Measurements from ENCODE around the gene SPINK5.

SPINK5 gene

GRCh38 chr5:148060881-148061280 lies 2.9 kb upstream of the SPINK5 start:
- H3K4me3 ChIP-seq (ENCODE audit: low read depth, low read length), result no peak overlapping the region
- no peaks in the 10 kb centered on the region for H3K4me1 ChIP-seq (ENCODE audit: control insufficient read depth, insufficient read depth, low read length)
- H3K27me3 ChIP-seq (ENCODE audit: control insufficient read depth, insufficient read depth, low read length), result no peaks in the 10 kb centered on the region
- H3K36me3 ChIP-seq (ENCODE audit: control insufficient read depth, insufficient read depth, low read length), result no peaks in the 10 kb centered on the region
- peaks cover 11% of the 10 kb centered on the region for H3K9me3 ChIP-seq (ENCODE audit: control insufficient read depth, insufficient read depth, low read length)
- no peak overlapping the region for H3K9ac ChIP-seq (ENCODE audit: low read depth, low read length)

GRCh38 chr5:148070621-148071020 lies 6.8 kb downstream of the SPINK5 start:
- Histone ChIP-seq H3K9me3 (ENCODE audit: control insufficient read depth, insufficient read depth, low read length) (no peaks in the 10 kb centered on the region), H3K4me1 (ENCODE audit: control insufficient read depth, insufficient read depth, low read length) (peaks cover 6% of the 10 kb centered on the region), H3K27me3 (ENCODE audit: control insufficient read depth, insufficient read depth, low read length) (no peaks in the 10 kb centered on the region), H3K9ac (ENCODE audit: low read depth, low read length) (no peak overlapping the region), H3K4me3 (ENCODE audit: low read depth, low read length) (no peak overlapping the region), H3K36me3 (ENCODE audit: control insufficient read depth, insufficient read depth, low read length) (no peaks in the 10 kb centered on the region)

- Histone ChIP-seq H3K4me3 (ENCODE audit: low read depth, low read length) (no peak overlapping the region), H3K9ac (ENCODE audit: low read depth, low read length) (no peak overlapping the region), H3K36me3 (ENCODE audit: control insufficient read depth, insufficient read depth, low read length) (no peaks in the 10 kb centered on the region), H3K27me3 (ENCODE audit: control insufficient read depth, insufficient read depth, low read length) (no peaks in the 10 kb centered on the region), H3K9me3 (ENCODE audit: control insufficient read depth, insufficient read depth, low read length) (no peaks in the 10 kb centered on the region), H3K4me1 (ENCODE audit: control insufficient read depth, insufficient read depth, low read length) (peaks cover 6% of the 10 kb centered on the region)
Measured at GRCh38 chr5:148072207-148072606, 8.4 kb downstream of the SPINK5 start.

GRCh38 chr5:148075529-148075928 lies 11.7 kb downstream of the SPINK5 start:
- H3K4me3 ChIP-seq (ENCODE audit: low read depth, low read length), result no peak overlapping the region
- no peak overlapping the region for H3K9ac ChIP-seq (ENCODE audit: low read depth, low read length)
- peaks cover 6% of the 10 kb centered on the region for H3K4me1 ChIP-seq (ENCODE audit: control insufficient read depth, insufficient read depth, low read length)
- H3K27me3 ChIP-seq (ENCODE audit: control insufficient read depth, insufficient read depth, low read length), result no peaks in the 10 kb centered on the region
- no peaks in the 10 kb centered on the region for H3K36me3 ChIP-seq (ENCODE audit: control insufficient read depth, insufficient read depth, low read length)
- H3K9me3 ChIP-seq (ENCODE audit: control insufficient read depth, insufficient read depth, low read length), result no peaks in the 10 kb centered on the region

- Histone ChIP-seq H3K4me1 (ENCODE audit: control insufficient read depth, insufficient read depth, low read length) (no peaks in the 10 kb centered on the region), H3K4me3 (ENCODE audit: low read depth, low read length) (no peak overlapping the region), H3K9ac (ENCODE audit: low read depth, low read length) (no peak overlapping the region), H3K36me3 (ENCODE audit: control insufficient read depth, insufficient read depth, low read length) (no peaks in the 10 kb centered on the region), H3K9me3 (ENCODE audit: control insufficient read depth, insufficient read depth, low read length) (no peaks in the 10 kb centered on the region), H3K27me3 (ENCODE audit: control insufficient read depth, insufficient read depth, low read length) (no peaks in the 10 kb centered on the region)
Measured at GRCh38 chr5:148083203-148083602, 19.4 kb downstream of the SPINK5 start.

- H3K27me3 ChIP-seq (ENCODE audit: control insufficient read depth, insufficient read depth, low read length), result no peaks in the 10 kb centered on the region
- H3K9ac ChIP-seq (ENCODE audit: low read depth, low read length), result no peak overlapping the region
- H3K4me1 ChIP-seq (ENCODE audit: control insufficient read depth, insufficient read depth, low read length), result no peaks in the 10 kb centered on the region
- H3K36me3 ChIP-seq (ENCODE audit: control insufficient read depth, insufficient read depth, low read length), result no peaks in the 10 kb centered on the region
- H3K4me3 ChIP-seq (ENCODE audit: low read depth, low read length), result no peak overlapping the region
- H3K9me3 ChIP-seq (ENCODE audit: control insufficient read depth, insufficient read depth, low read length), result no peaks in the 10 kb centered on the region
Measured at GRCh38 chr5:148084269-148084668, 20.5 kb downstream of the SPINK5 start.

- no peaks in the 10 kb centered on the region for H3K9me3 ChIP-seq (ENCODE audit: control insufficient read depth, insufficient read depth, low read length)
- no peak overlapping the region for H3K9ac ChIP-seq (ENCODE audit: low read depth, low read length)
- peaks cover 3% of the 10 kb centered on the region for H3K4me1 ChIP-seq (ENCODE audit: control insufficient read depth, insufficient read depth, low read length)
- no peak overlapping the region for H3K4me3 ChIP-seq (ENCODE audit: low read depth, low read length)
- H3K27me3 ChIP-seq (ENCODE audit: control insufficient read depth, insufficient read depth, low read length), result no peaks in the 10 kb centered on the region
- no peaks in the 10 kb centered on the region for H3K36me3 ChIP-seq (ENCODE audit: control insufficient read depth, insufficient read depth, low read length)
Measured at GRCh38 chr5:148085310-148085709, 21.5 kb downstream of the SPINK5 start.

- Histone ChIP-seq H3K4me3 (ENCODE audit: low read depth, low read length) (no peak overlapping the region), H3K4me1 (ENCODE audit: control insufficient read depth, insufficient read depth, low read length) (peaks cover 7% of the 10 kb centered on the region), H3K36me3 (ENCODE audit: control insufficient read depth, insufficient read depth, low read length) (no peaks in the 10 kb centered on the region), H3K27me3 (ENCODE audit: control insufficient read depth, insufficient read depth, low read length) (no peaks in the 10 kb centered on the region), H3K9ac (ENCODE audit: low read depth, low read length) (no peak overlapping the region), H3K9me3 (ENCODE audit: control insufficient read depth, insufficient read depth, low read length) (no peaks in the 10 kb centered on the region)
Measured at GRCh38 chr5:148085977-148086705, 22.4 kb downstream of the SPINK5 start.

- Histone ChIP-seq H3K27me3 (ENCODE audit: control insufficient read depth, insufficient read depth, low read length) (no peaks in the 10 kb centered on the region), H3K4me3 (ENCODE audit: low read depth, low read length) (no peak overlapping the region), H3K9me3 (ENCODE audit: control insufficient read depth, insufficient read depth, low read length) (no peaks in the 10 kb centered on the region), H3K9ac (ENCODE audit: low read depth, low read length) (no peak overlapping the region), H3K4me1 (ENCODE audit: control insufficient read depth, insufficient read depth, low read length) (peaks cover 7% of the 10 kb centered on the region), H3K36me3 (ENCODE audit: control insufficient read depth, insufficient read depth, low read length) (no peaks in the 10 kb centered on the region)
Measured at GRCh38 chr5:148090146-148090772, 26.5 kb downstream of the SPINK5 start.

- no peaks in the 10 kb centered on the region for H3K36me3 ChIP-seq (ENCODE audit: control insufficient read depth, insufficient read depth, low read length)
- H3K4me3 ChIP-seq (ENCODE audit: low read depth, low read length), result no peak overlapping the region
- no peaks in the 10 kb centered on the region for H3K9me3 ChIP-seq (ENCODE audit: control insufficient read depth, insufficient read depth, low read length)
- no peaks in the 10 kb centered on the region for H3K27me3 ChIP-seq (ENCODE audit: control insufficient read depth, insufficient read depth, low read length)
- H3K4me1 ChIP-seq (ENCODE audit: control insufficient read depth, insufficient read depth, low read length), result peaks cover 7% of the 10 kb centered on the region
- no peak overlapping the region for H3K9ac ChIP-seq (ENCODE audit: low read depth, low read length)
Measured at GRCh38 chr5:148090773-148091250, 27.0 kb downstream of the SPINK5 start.

- Histone ChIP-seq H3K4me1 (ENCODE audit: control insufficient read depth, insufficient read depth, low read length) (peaks cover 7% of the 10 kb centered on the region), H3K9ac (ENCODE audit: low read depth, low read length) (no peak overlapping the region), H3K36me3 (ENCODE audit: control insufficient read depth, insufficient read depth, low read length) (no peaks in the 10 kb centered on the region), H3K4me3 (ENCODE audit: low read depth, low read length) (no peak overlapping the region), H3K9me3 (ENCODE audit: control insufficient read depth, insufficient read depth, low read length) (no peaks in the 10 kb centered on the region), H3K27me3 (ENCODE audit: control insufficient read depth, insufficient read depth, low read length) (no peaks in the 10 kb centered on the region)
Measured at GRCh38 chr5:148091991-148092964, 28.5 kb downstream of the SPINK5 start.

All from iPS-15b (cell line).